Measurements from ENCODE around the gene MSI2. TPM values are rescaled to one million over a fixed set of nuclear protein-coding genes. Genes with fewer than 3 reads are reported as not detected.

The MSI2 gene
- total and polyA plus RNA-seq, 9 of the 15 experiments (the other 6 are each of a cell fraction or from before 2014, with no cell fraction given): 4.6 to 61.8 (median 42.4) TPM

GRCh38 chr17:57290981-57291380, 34.7 kb downstream of the MSI2 start (continued):
- no peak for TF ChIP-seq ZNF277 (CRISPR knock-in tag; IDR thresholded peaks at IDR 0.05; ENCODE audit: borderline replicate concordance)
- TF ChIP-seq ZNF280A (IDR thresholded peaks at IDR 0.05; ENCODE audit: low read depth, partially characterized antibody): no peak
- TF ChIP-seq ZNF239 (CRISPR knock-in tag; IDR thresholded peaks at IDR 0.05): no peak
- no peak for TF ChIP-seq HDAC3 (IDR thresholded peaks at IDR 0.05; ENCODE audit: borderline replicate concordance, partially characterized antibody)
- TF ChIP-seq MCM7 (IDR thresholded peaks at IDR 0.05): no peak
- TF ChIP-seq CCAR2 (IDR thresholded peaks at IDR 0.05; ENCODE audit: low read depth, low read length): no peak

- FAIRE-seq (no peak), DNase-seq (ENCODE audit: extremely low read depth in 1 of 4, low spot score in 3 of 4) (no peak), ATAC-seq (no peak)
- no TSS peak for BruUV-seq (replicated peaks)
- Histone ChIP-seq H3K36me3 (ENCODE audit: control insufficient read depth, insufficient read depth, low read length) (peaks cover 22% of the 10 kb centered on the region; the same call in 2 of the 3 replicates), H3K4me1 (replicated peaks in 1 of 2; ENCODE audit: control insufficient read depth in 2 of 2, insufficient read depth in 2 of 2, low read length in 2 of 2) (peaks cover 14 to 25% of the 10 kb centered on the region in 2 experiments; a peak in 4 of 5 replicates), H3K4me2 (ENCODE audit: insufficient read depth, low read length) (no peak overlapping the region), H4K20me1 (replicated peaks; ENCODE audit: control insufficient read depth, insufficient read depth, low read length) (no peaks in the 10 kb centered on the region; the same call in none of the 2 replicates), H3K9ac (ENCODE audit: insufficient read depth in 1 of 2, low read depth in 2 of 2, low read length in 2 of 2) (no peak overlapping the region), H3K4me3 (no peak overlapping the region), H3K27ac (ENCODE audit: extremely low read depth, low read depth, low read length) (no peak overlapping the region), H3K9me3 (replicated peaks; ENCODE audit: control insufficient read depth, insufficient read depth, low read depth, low read length) (no peaks in the 10 kb centered on the region), H3K27me3 (ENCODE audit: control insufficient read depth in 2 of 2, insufficient read depth in 2 of 2, low read length in 2 of 2) (no peaks in the 10 kb centered on the region), H3K79me2 (ENCODE audit: control insufficient read depth, insufficient read depth, low read length) (peaks cover 33% of the 10 kb centered on the region), H2AFZ (ENCODE audit: low read depth, low read length) (no peak overlapping the region), H3K9me1 (ENCODE audit: control insufficient read depth, insufficient read depth, low read length) (no peaks in the 10 kb centered on the region)
- CTCF ChIA-PET (ENCODE audit: low intra/inter-chr PET ratio): no interaction called here
- in situ Hi-C loops (cut with MboI) (no loop called here), intact Hi-C loops (cut with micrococcal nuclease) (no loop called here)
- TF ChIP-seq XRCC5 (IDR thresholded peaks at IDR 0.05; ENCODE audit: low read depth, low read length) (no peak), TRIM24 (IDR thresholded peaks at IDR 0.05) (no peak), CEBPB (tag; IDR thresholded peaks at IDR 0.05) (no peak), NEUROD1 (IDR thresholded peaks at IDR 0.05; ENCODE audit: borderline replicate concordance, low read depth, low read length, partially characterized antibody) (no peak), PKNOX1 (IDR thresholded peaks at IDR 0.05) (no peak), U2AF2 (optimal IDR thresholded peaks at IDR 0.05; ENCODE audit: low read depth, low read length) (no peak), BRF2 (IDR thresholded peaks at IDR 0.05; ENCODE audit: borderline replicate concordance, insufficient read depth, insufficient read length) (no peak)
- 95% methylated on average over 5 of the region's 5 CpGs for WGBS (ENCODE audit: insufficient coverage, low coverage, missing lambda C conversion rate)
- POLR2A ChIA-PET: interaction anchor here (0.8 kb wide), 1 partner anchor 21 kb away, joined by 3 read pairs; no protein-coding TSS in a partner anchor
Observed at GRCh38 chr17:57292091-57292490, 35.8 kb downstream of the MSI2 start.

All from K562 (cell line).